ENCODE data around the gene CLTCL1. TPM values are rescaled to one million over a fixed set of nuclear protein-coding genes. Genes with fewer than 3 reads are reported as not detected.

CLTCL1 gene
- total and polyA plus RNA-seq, 4 donors: 2.0 to 4.8 (median 2.6) TPM

- TF ChIP-seq CTCF (IDR thresholded peaks at IDR 0.05; ENCODE audit: low read depth, low read length, missing input control): no peak
- TF ChIP-seq YY1 (IDR thresholded peaks at IDR 0.05): no peak
- TF ChIP-seq JUND (IDR thresholded peaks at IDR 0.05): no peak
- TF ChIP-seq ATF3 (IDR thresholded peaks at IDR 0.05): no peak
Measured at GRCh38 chr22:19132693-19133400, 158.7 kb downstream of the CLTCL1 start (continued).

- H3K4me3 ChIP-seq (ENCODE audit: low read depth in 1 of 3, low read length in 3 of 3): no peak overlapping the region
- no peak for TF ChIP-seq RXRA (IDR thresholded peaks at IDR 0.05)
- TF ChIP-seq MAX (IDR thresholded peaks at IDR 0.05): no peak
- no peak for TF ChIP-seq GABPA (IDR thresholded peaks at IDR 0.05 in 1 of 2, conservative IDR thresholded peaks at IDR 0.05 in 1 of 2)
- no peak for TF ChIP-seq RAD21 (IDR thresholded peaks at IDR 0.05)
- no peak for TF ChIP-seq FOXA2 (IDR thresholded peaks at IDR 0.05)
- no peak for TF ChIP-seq TAF1 (conservative IDR thresholded peaks at IDR 0.05)
- TF ChIP-seq ZBTB33 (IDR thresholded peaks at IDR 0.05): no peak
- no peak for TF ChIP-seq NR2F2 (IDR thresholded peaks at IDR 0.05)
- TF ChIP-seq SP1 (IDR thresholded peaks at IDR 0.05): no peak
- TF ChIP-seq FOXA1 (IDR thresholded peaks at IDR 0.05): no peak
- no peak for TF ChIP-seq EGR1 (IDR thresholded peaks at IDR 0.05; ENCODE audit: low read depth in 2 of 2)
- TF ChIP-seq HNF4A (conservative IDR thresholded peaks at IDR 0.05): no peak
- no peak for TF ChIP-seq JUND (IDR thresholded peaks at IDR 0.05)
- no peak for TF ChIP-seq HNF4G (IDR thresholded peaks at IDR 0.05)
- no peak for TF ChIP-seq CTCF (IDR thresholded peaks at IDR 0.05; ENCODE audit: low read depth, low read length, missing input control)
- TF ChIP-seq ATF3 (IDR thresholded peaks at IDR 0.05): no peak
- no peak overlapping the region for H3K27ac ChIP-seq (ENCODE audit: low read depth in 1 of 2, low read length in 2 of 2)
- no peaks in the 10 kb centered on the region for H3K4me1 ChIP-seq (ENCODE audit: control insufficient read depth in 4 of 4, insufficient read depth in 4 of 4, low read length in 3 of 4)
- peaks cover 2 to 34% (median 20%) of the 10 kb centered on the region in 4 donors for H3K36me3 ChIP-seq (ENCODE audit: control insufficient read depth in 4 of 4, insufficient read depth in 3 of 4, low read depth in 1 of 4, low read length in 3 of 4)
- H3K27me3 ChIP-seq (ENCODE audit: control insufficient read depth in 4 of 4, insufficient read depth in 4 of 4, low read length in 3 of 4): no peaks in the 10 kb centered on the region
- DNase-seq (ENCODE audit: low spot score): no peak
- 97% methylated on average over 20 of the region's 20 CpGs for WGBS
- H3K9me3 ChIP-seq (ENCODE audit: control insufficient read depth in 4 of 4, low read length in 3 of 4): no peaks in the 10 kb centered on the region
- no peak overlapping the region for H3K9ac ChIP-seq (ENCODE audit: low read depth in 1 of 2, low read length in 2 of 2)
Measured at GRCh38 chr22:19132153-19132552, 159.4 kb downstream of the CLTCL1 start.

All from liver (tissue), 9 donors.